ENCODE data around the gene ENTREP3. TPM values are rescaled to one million over a fixed set of nuclear protein-coding genes. Genes with fewer than 3 reads are reported as not detected.

The ENTREP3 gene
- total RNA-seq, 4 donors from 2014 or later = 9.0 to 21.9 (median 15.7) TPM

GRCh38 chr1:155205035-155205434, 50.2 kb downstream of the ENTREP3 start:
- DNase-seq = no peak
- intact Hi-C loops (cut with DNase I; ENCODE audit: low total_unique reads) = no loop called here
- no peak for TF ChIP-seq CTCF (IDR thresholded peaks at IDR 0.05)
- no peak for TF ChIP-seq POLR2AphosphoS5 (IDR thresholded peaks at IDR 0.05)
- H3K4me1 ChIP-seq = peaks cover 24 to 29% (median 26%) of the 10 kb centered on the region in 4 donors
- H3K4me3 ChIP-seq = no peak overlapping the region
- H3K27me3 ChIP-seq = no peaks in the 10 kb centered on the region
- WGBS, 2 donors (ENCODE audit: low coverage in 1 of 2) = 90% methylated on average over 4 to 13 of the region's 14 CpGs
- no peak overlapping the region for H3K27ac ChIP-seq
- in situ Hi-C loops (cut with MboI; ENCODE audit: low pct_ligation_motif_present in 1 of 4, low pct_unique_long_range_greater_than_20kb in 1 of 4, low sequenced_read_pairs in 3 of 4) = no loop called here
- H3K36me3 ChIP-seq = no peaks in the 10 kb centered on the region
- H3K9me3 ChIP-seq = no peaks in the 10 kb centered on the region

GRCh38 chr1:155202731-155203515, 52.4 kb downstream of the ENTREP3 start:
- Histone ChIP-seq H3K9me3 (no peaks in the 10 kb centered on the region), H3K27ac (no peak overlapping the region), H3K4me3 (no peak overlapping the region), H3K27me3 (no peaks in the 10 kb centered on the region), H3K4me1 (peaks cover 12 to 16% (median 14%) of the 10 kb centered on the region in 4 donors), H3K36me3 (no peaks in the 10 kb centered on the region)
- no peak for DNase-seq
- in situ Hi-C loops (cut with MboI; ENCODE audit: low pct_ligation_motif_present in 1 of 4, low pct_unique_long_range_greater_than_20kb in 1 of 4, low sequenced_read_pairs in 3 of 4) (no loop called here), intact Hi-C loops (cut with DNase I; ENCODE audit: low total_unique reads) (no loop called here)
- TF ChIP-seq CTCF (IDR thresholded peaks at IDR 0.05) = no peak
- no peak for TF ChIP-seq POLR2A (IDR thresholded peaks at IDR 0.05)
- no peak for TF ChIP-seq POLR2AphosphoS5 (IDR thresholded peaks at IDR 0.05)
- TF ChIP-seq EP300 (IDR thresholded peaks at IDR 0.05; ENCODE audit: low read depth) = no peak
- WGBS, 2 donors (ENCODE audit: low coverage in 1 of 2) = 90 to 100% methylated on average over 3 to 19 of the region's 19 CpGs

- DNase-seq = no peak
- TF ChIP-seq CTCF (IDR thresholded peaks at IDR 0.05) (no peak), POLR2A (IDR thresholded peaks at IDR 0.05) (no peak), POLR2AphosphoS5 (IDR thresholded peaks at IDR 0.05) (no peak)
- Histone ChIP-seq H3K36me3 (no peaks in the 10 kb centered on the region), H3K9me3 (no peaks in the 10 kb centered on the region), H3K4me1 (peaks cover 5 to 9% (median 7%) of the 10 kb centered on the region in 4 donors), H3K4me3 (no peak overlapping the region), H3K27me3 (no peaks in the 10 kb centered on the region), H3K27ac (no peak overlapping the region)
- intact Hi-C loops (cut with DNase I; ENCODE audit: low total_unique reads) (no loop called here), in situ Hi-C loops (cut with MboI; ENCODE audit: low pct_ligation_motif_present in 1 of 4, low pct_unique_long_range_greater_than_20kb in 1 of 4, low sequenced_read_pairs in 3 of 4) (no loop called here)
- 83% methylated on average over 7 of the region's 7 CpGs; no CpG with 5 or more reads in 1 of the 2 donors for WGBS, 2 donors (ENCODE audit: low coverage in 1 of 2)
These were observed 53.1 kb downstream of the ENTREP3 start for GRCh38 chr1:155202198-155202597.

GRCh38 chr1:155200920-155201319, 54.4 kb downstream of the ENTREP3 start:
- in situ Hi-C loops (cut with MboI; ENCODE audit: low pct_ligation_motif_present in 1 of 4, low pct_unique_long_range_greater_than_20kb in 1 of 4, low sequenced_read_pairs in 3 of 4) = no loop called here
- peaks cover 0 to 2% (median 0%) of the 10 kb centered on the region in 4 donors for H3K4me1 ChIP-seq
- H3K36me3 ChIP-seq = no peaks in the 10 kb centered on the region
- 40 to 92% methylated on average over 1 to 5 of the region's 5 CpGs for WGBS, 2 donors (ENCODE audit: low coverage in 1 of 2)
- H3K27me3 ChIP-seq = no peaks in the 10 kb centered on the region
- intact Hi-C loops (cut with DNase I; ENCODE audit: low total_unique reads) = no loop called here
- no peak for TF ChIP-seq POLR2A (IDR thresholded peaks at IDR 0.05)
- TF ChIP-seq POLR2AphosphoS5 (IDR thresholded peaks at IDR 0.05) = no peak
- no peak for TF ChIP-seq CTCF (IDR thresholded peaks at IDR 0.05)
- no peak for TF ChIP-seq EP300 (IDR thresholded peaks at IDR 0.05; ENCODE audit: low read depth)
- H3K9me3 ChIP-seq = no peaks in the 10 kb centered on the region
- no peak overlapping the region for H3K27ac ChIP-seq
- DNase-seq = no peak
- H3K4me3 ChIP-seq = no peak overlapping the region
